Left kidney (tissue), 2 donors: ENCODE measurements around the gene ASAP2. TPM values are rescaled to one million over a fixed set of nuclear protein-coding genes. Genes with fewer than 3 reads are reported as not detected.
"Not testable (repeated sequence)": the region's sequence is repeated elsewhere in the genome, so short reads cannot be mapped to it uniquely, and the experiment has no call there.

Source experiments
- DNase-seq: peaks from one replicate; pipeline ENCODE4 v3.0.0-alpha.2; 2013
- polyA plus RNA-seq: library from polyadenylated mRNA; unstranded; fragments of 120-200 nt; gene quantifications from one replicate; pipeline ENCODE4 v1.2.1, GENCODE V29; 2013; ENCODE audit not compliant: insufficient read length

ASAP2 gene
- polyA plus RNA-seq, 1 donor: 66.1 TPM

DNA sequence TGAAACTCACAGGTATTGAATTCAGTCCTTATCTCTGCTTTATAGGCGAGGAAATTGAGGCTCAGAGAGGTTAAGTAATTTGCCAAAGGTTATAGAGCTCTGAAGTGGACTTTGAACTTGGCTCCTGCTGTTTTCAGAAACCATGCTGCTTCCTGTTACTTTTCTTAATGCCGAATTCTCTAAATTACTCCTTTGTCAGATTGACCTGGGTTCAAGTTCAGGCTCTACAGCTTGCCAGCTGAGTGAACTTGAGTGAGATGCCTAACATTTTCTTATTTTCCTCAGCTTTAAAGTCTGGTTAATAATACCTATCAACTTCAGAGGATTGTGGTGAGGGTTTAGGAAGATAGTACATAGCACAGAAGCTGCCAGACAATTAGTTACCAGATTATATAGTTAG lies 3.4 kb downstream of the ASAP2 start:
- DNase-seq: no peak

DNA sequence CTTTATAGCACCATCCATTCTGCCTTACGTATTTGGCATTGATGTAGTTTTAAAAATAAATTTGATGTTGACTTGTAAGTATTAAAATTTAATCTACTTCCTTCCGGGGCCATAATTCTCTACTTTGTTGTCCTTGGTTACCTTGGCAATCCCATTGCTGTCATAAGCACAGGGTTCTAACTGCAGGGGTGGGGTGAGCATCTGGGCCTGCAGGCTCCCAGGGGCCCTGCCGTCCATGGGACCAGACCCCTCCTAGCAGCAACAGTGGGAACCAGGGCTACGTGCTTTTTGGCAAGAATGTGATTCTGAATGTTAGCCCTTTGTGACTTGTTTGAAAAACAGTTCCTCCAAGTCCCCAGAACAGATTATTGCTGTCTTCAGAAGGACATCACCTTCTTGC lies 4.9 kb downstream of the ASAP2 start:
- DNase-seq: no peak

DNA sequence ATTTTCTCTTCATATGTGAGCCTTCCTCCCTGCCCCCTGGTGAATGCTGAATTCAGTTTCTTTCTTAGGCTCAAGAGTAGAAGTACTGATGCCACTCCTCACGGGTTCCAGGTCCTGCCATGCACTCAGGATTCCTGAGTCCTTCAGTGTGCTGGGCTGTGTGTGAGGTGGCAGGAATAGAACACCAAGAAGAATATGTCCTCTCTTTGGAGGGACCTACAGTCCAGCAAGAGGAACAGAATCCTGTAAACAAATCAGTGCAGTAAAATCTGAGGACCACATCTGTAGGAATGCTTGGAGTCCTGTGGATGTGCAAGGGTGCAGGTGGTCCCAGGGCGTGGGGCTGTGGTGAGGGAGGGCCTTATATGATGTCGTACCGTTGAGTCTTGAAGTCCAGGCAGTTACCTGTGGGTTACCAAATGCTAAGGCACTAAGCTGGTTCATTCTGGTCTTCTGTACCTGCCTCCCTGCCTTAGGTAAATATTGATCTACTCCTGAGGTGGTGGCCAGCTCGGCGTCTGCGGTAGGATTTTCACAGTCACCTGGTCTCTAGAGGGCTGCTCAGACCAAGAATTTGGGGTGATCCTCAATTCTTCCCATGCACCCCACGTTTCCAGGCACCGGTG lies 5.5 kb downstream of the ASAP2 start:
- no peak for DNase-seq

DNA sequence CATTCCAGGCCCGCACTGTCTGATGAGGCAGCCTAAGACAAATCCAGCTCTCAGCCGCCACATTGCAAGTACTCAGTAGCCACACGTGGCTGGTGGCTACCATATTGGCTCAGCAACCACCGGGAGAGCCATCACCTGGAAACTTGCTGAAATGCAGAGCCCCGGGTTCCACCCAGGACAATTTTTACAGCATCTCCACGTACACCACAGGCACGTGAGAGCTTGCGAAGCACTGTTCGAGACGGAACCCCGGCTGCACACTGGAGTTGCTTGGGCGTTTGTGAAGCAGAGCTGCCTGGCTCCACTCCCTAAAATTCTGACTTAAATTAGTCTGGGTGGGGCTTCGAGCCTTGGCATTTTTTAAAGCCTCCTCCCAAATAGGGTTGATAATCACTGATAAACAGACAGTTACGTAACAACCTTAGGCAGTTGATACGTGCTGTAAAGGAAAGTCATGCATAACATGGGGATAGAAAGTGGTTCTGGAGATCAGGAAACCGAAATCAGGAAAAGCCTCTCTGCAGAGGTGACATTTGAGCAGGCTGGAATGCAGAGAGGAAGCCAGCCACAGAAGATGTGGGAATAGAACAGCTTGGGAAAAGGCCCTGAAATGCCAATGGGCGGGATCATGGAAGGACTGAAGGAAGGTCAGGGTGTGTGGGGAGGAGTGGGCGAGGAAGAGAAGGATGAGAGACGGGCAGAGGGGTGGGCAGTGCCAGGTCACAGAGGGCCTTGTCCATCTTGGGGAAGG lies 6.2 kb downstream of the ASAP2 start:
- DNase-seq: no peak

DNA sequence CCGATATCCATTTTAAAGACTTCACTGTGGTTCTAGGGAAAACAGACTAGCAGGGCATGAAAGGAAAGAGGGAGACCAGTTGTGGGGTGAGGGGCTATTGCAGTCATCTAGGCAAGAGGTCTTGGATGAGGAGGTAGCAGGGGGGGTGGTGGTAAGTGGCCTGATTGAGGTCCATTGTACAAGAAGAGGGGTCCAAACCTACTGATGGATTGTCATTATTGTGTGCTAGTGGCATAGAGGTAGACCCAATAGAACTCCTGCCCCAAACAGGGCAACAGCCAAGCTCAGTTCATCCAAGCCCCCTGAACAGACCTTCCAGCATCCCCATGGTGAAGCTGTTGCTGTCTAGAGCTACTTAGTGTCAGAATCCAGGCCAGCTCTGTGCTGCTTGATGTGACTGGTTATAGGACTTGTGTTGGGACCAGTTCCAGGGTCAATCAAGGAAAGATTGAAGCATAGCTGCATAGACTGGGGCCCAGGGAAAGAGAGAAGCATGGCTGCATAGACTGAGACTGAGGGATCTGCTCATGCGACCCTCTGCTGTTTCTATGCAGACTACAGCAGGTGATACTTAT lies 7.0 kb downstream of the ASAP2 start:
- no peak for DNase-seq

DNA sequence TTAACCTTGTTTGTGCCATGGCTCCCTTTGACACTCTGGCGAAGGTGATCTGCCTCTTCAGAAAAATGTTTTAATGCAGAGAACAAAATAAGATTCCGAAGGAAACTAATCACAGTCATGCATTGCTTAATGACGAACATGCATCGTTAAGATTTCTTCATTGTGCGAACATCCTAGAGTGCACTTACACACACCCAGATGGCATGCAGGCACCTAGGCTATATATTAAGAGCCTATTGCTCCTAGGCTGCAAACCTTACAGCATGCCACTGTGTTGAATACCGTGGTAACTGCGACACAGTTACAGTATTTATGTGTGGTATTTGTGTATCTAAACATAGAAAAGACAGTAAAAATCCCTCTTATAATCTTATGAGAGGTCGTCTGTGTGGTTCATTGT lies 8.3 kb downstream of the ASAP2 start:
- DNase-seq: no peak

DNA sequence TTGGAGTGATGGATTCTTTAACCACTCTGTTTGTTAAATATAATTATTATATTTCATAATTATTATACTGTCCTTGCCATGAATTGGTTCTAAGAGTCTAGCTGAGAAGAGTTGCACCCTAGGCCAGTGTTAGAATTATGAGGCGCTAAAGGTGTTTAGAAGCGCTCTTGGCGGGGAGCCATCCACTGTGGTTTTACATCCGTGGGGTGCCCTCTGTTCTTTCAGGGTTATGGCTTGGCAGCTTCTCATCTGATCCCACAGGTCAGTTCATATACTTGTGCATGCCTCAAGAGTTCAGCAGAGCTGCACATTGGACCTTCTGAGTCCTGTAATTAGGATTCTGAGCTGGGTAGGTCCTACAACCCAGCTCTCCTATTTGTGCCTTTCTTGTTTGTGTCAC lies 9.1 kb downstream of the ASAP2 start:
- no peak for DNase-seq

DNA sequence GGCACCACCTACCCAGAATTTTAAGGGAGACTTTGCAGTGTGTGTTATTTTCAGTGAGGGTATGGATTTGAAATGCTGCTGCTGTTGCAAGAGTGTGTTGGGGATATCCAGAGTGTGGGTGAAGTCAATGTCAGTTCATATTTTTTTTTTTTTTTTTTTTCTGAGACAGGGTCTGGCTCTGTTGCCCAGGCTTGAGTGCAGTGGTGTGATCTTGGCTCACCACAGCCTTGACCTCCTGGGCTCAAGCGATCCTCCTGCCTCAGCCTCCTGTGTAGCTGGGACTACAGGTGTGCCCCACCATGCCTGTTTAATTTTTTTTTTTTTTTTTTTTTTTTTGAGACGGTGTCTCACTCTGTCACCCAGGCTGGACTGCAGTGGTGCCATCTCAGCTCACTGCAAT lies 9.5 kb downstream of the ASAP2 start:
- not testable (repeated sequence) for DNase-seq

DNA sequence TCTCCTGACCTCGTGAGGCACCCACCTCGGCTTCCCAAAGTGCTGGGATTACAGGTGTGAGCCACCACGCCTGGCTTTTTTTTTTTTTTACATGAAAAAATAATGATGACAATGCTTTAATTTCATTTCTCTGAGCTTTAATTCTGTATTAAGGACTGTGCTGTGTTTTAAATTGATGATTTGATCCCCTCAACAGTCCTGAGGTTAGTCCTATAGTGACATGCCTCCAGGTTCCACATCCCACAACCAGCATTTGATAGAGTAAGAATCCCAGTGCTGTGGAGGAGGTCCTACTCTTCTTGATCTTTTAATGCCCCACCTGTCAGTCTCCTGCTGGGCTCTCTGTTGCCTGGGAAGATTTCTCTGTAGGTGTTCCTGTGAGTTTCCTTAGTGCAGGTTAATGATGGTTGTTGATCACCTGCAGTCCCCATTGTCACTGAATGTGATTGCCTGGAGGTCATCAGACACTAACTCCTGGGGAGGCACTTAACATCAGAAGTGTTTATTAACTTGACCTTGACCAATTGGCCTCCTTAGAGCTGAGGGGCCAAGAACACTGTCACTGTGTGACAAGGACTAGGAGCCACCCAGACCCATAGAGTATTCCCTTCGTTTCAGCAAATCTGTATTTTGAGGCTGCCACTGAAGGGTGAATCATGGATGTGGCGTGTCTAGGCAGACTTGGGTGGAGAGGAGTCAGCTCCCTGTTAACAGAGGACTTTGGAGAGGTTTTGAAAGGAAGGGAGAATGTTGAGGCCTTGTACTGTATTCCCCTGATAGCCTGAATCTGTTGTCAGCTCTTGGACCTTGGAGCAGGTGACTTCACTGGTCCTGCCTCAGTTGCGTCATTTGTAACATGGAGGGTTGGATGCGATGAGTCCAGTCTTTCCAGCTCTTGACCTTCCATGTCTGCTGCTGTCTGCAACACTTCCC lies 11.5 kb downstream of the ASAP2 start:
- no peak for DNase-seq

DNA sequence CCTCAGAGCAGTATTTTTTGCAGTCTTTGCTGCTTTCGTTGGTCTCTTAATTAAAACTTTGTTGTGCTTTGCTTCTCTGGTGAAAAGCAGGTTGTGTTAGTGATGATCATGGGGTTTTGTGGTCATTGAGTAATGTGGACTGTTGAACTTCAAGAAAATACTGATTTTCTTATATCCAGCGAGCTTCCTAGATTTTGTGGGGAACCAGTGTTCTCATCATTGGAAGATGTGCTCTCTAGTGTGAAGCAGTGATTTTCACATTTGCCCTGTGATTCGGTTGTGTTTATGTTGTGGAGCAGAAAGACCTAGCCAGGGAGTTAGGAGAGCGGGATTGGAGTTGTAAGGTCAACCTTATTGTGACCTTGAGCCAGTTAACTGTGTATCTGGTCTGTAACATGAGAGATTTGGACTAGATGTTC lies 12.4 kb downstream of the ASAP2 start:
- DNase-seq: no peak

DNA sequence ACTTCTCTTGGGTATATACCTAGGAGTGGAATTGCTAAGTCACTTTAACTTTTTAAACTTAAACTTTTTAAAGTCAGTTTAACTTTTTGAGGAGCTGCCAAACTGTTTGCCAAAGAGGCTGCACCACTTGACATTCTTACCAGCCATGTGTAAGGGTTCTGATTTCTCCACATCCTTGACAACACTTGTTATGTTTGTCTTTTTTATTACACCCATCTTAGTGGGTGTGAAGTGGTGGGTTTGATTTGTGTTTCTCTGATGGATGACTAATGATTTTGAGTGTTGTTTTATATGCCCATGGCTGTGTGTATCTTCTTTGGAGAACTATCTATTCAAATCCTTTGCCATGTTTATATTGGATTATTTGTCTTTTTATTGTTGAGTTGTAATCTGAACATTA lies 13.6 kb downstream of the ASAP2 start:
- DNase-seq: no peak

DNA sequence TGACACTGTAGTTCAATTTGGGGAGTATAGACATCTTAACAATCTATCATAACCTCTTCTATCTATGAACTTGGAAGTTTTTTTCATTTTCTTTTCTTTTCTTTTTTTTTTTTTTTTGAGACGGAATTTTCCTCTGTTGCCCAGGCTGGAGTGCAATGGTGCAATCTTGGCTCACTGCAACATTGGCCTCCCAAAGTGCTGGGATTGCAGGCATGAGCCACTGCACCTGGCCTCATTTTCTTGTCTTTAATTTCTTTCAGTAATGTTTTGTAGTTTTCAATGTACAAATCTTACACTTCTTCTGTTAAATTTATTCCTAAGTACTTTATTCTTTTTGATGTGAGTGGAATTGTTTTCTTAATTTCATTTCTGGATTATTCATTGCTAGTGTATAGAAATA lies 14.6 kb downstream of the ASAP2 start:
- no peak for DNase-seq

DNA sequence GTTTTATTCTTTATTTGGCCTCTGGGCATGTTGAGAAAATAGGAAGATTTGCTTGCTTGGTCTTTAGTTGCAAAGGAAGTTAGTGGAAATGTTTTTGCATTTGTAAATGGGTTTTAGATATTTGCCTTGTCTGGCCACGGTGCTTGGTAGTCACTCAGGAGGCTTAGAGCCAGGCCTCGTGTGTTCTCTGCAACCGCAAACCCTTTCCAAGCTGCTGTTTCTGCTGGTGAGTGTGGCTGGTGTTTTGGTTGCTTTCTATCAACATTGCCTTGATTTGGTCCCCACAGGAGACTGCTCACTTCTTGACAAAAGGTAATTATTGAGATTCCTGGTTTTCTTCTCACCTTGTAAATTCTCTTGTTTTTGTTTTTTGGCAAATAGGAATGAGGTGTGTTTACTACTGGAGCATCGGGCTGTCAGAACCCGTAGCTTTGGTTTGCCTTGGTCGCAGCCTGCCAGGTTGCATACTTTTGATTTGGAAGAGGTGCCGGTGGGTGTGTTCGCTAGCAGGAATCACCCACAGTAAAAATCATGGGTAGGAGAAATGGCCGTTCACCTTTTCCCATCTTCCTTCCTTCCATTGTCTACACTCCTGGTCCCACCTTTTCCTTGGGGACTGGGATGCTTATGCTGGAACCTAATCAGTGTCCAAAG lies 15.8 kb downstream of the ASAP2 start:
- DNase-seq: no peak

DNA sequence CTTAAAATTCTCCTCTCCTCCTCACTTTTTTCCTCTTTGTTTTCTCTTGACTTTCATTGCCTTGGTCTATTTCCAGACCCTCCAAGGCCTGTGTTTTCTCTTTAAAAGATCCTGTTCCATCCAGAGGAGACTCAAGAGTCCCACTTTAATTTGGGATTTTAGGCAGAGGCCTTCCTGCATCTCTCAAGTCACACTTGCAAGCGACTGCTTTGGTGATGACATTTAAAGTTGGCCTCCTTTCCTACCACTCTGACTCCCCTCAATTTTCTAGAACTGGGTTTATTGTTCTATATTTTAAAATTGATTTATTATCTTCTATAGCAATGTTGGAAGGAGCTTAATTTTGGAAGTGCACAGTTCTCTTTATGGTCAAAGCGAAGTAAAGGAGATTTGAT lies 16.3 kb downstream of the ASAP2 start:
- no peak for DNase-seq

DNA sequence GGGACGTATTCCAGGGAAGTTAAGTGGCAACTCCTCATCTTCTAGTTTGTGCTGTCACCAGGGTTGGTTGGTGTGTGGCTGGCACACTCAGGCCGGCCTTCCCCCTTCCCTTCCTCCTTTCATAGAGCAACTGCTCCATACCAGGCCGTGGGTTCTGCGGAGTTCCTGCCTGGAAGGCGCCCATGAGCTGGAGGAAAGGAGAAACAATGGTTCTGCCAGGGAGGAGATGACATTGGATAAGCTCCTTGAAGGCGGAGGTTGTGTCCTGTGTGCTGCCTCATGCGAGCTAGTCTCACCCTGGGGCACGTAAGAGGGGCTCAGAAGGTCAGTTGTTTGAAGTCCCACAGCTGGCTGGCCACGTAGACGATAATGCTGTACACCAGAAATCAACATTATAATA lies 19.2 kb downstream of the ASAP2 start:
- DNase-seq: no peak

DNA sequence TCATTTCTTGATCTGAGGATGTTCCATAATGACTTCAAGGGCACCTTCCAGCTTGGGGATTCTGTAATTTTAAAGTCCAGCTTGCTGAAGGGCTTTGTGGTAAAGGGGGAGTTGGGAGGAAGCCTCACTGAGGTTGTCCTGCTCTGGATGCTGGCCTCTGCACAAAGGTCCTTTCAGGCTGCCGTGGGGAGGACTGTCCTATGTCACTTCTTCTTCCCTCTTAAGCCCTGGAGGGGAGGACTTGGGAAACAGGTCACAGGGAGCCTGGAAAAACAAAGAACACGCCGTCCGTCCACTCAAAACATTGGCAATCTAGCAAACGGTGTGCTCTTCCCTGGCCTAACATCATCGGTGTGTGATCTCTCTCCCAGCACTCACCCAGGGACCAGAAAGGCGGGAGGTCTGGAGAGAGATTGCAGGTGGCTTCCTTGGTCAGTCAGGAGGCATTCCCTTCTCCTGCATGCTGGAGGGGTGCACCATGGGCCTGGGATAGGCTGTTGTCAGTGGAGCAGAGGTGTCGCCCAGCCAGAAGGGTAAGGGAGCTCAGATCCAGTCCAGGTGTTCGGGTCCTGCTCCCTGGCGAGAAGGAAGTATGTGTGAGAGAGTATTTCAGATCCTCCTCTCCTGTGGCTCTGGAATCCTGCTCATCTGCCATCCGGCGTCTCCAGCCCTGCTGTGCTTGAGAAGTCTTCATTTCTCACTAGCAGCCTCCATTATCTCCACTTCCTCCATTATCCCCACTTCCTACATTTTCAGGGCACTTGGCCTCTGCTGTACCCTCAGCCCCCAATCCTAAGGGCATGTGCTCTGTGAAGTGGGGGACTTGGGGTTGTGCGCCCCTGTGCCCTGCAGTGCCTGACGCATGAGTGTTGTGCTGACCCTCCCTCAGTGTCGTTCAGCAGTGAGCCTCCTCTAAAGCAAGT lies 20.1 kb downstream of the ASAP2 start:
- no peak for DNase-seq

DNA sequence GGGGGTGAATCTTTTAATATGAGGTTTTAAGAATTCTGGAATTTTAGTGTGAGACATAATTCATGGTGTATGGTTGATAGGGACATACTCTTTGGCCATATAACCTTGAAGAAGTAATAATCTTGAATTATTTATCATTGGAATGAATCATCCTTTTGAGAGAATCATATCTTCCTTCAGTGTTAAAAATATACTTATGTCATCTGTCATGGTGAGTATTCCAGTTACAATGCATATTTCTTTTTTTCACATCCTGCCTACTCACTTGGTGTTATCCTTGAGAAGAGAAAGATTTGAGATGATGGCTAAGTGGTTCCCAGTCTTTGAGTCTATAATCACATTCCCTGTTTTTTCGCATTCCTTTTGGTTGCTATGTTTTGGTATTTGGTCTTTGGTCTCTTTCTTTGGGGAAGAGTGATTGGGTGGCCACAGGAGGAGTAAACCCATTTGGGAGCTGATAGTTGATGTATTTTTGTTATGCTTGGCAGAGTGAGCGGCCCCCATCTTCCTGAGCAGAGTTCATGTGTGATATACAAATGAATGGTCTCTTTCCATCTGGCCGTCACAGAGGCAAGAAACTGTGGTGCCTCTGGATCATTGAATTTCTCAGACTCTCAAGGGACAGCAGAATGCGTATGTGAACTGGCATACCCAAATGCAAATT lies 21.6 kb downstream of the ASAP2 start:
- DNase-seq: no peak

DNA sequence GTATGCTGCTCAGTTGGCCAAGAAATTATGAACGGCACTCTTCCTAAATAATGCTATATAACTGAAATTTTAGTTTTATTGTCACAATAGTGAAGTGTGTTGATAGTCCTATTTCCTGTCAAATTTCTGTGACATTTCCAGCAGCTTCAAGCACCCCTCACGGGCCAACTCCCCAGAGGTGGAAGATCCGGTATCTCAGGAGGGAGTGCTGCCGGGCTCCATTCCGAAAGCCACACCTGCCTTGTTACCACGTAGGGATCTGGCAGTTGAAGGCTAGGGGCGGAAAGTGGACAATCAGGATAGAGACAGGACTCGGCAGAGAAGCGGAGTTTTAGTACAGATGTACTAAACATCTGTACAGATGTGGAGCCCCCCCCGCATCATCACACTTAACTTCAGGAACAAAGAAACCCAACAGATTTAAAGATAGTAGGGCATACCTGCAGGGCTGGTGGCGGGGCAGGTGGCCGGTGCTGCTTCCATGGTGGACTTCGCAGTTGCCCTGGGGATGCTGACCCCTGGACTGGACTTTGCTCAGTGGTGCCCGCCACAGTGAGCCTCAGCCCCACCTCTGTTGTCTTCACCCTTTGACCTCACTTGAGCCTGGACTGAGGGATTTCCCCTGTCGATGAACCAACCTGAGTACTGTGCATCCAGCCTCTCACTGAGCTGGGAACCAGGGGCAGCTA lies 22.3 kb downstream of the ASAP2 start:
- DNase-seq: no peak

DNA sequence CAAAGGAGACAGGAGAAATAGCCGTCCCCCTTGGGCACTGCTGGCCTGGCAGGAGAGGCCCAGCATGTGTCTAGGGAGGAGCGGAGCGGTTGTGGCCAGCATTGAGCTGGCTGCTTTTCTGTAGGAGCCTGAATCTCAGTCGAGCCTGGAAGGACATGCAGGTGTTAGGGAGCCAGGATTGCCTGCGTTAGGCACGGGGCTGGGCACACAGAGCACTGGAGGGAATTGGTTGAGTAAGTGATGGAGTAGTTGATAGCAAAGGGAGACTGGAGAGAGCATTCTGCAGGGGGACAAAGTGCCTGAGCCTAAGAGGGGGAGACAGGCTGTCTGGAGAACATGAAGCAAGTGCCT lies 22.8 kb downstream of the ASAP2 start:
- DNase-seq: no peak
